Measurements from ENCODE around the gene ZNF761. TPM values are rescaled to one million over a fixed set of nuclear protein-coding genes. Genes with fewer than 3 reads are reported as not detected.

ZNF761 gene
- total RNA-seq (2022; extraction: Qiagen RNA extraction) = 6.8 to 7.8 TPM (median 6.9 TPM) in 5 replicates

GRCh38 chr19:53431399-53432087 lies at the start of gene ZNF761:
Gene ZNF761, plus strand, starts transcription at chr19:53431984. Its CDS starts 15,285 bp downstream, at chr19:53447269.

GRCh38 chr19:53394974-53395839 lies 36.6 kb upstream of the ZNF761 start, which contains the start of gene ZNF765:
Gene ZNF765, plus strand, starts transcription at chr19:53395149. Its CDS starts 2,867 bp downstream, at chr19:53398016.

GRCh38 chr19:53467485-53468262 lies 35.9 kb downstream of the ZNF761 start, which contains the start of gene ZNF813:
Gene ZNF813, plus strand, starts transcription at chr19:53467733. Its CDS starts 16,090 bp downstream, at chr19:53483823.

Other genes with a start within 250 kb of the ZNF761 start
- gene ZNF665, start 238.6 kb upstream of the ZNF761 start, total RNA-seq (2022; extraction: Qiagen RNA extraction) = not detected in 5 replicates
- not detected in 5 replicates for gene ZNF677, start 177.1 kb upstream of the ZNF761 start, total RNA-seq (2022; extraction: Qiagen RNA extraction)
- not detected in 5 replicates for gene VN1R2, start 173.7 kb upstream of the ZNF761 start, total RNA-seq (2022; extraction: Qiagen RNA extraction)
- gene VN1R4, start 164.3 kb upstream of the ZNF761 start, total RNA-seq (2022; extraction: Qiagen RNA extraction) = not detected in 5 replicates
- 2.6 to 4.4 TPM (median 3.4 TPM) in 5 replicates for gene ZNF845, start 98.2 kb upstream of the ZNF761 start, total RNA-seq (2022; extraction: Qiagen RNA extraction)
- gene ZNF525, start 66.3 kb upstream of the ZNF761 start, total RNA-seq (2022; extraction: Qiagen RNA extraction) = 0.14 to 0.43 TPM (median 0.22 TPM) in 5 replicates
- gene ZNF765, start 36.8 kb upstream of the ZNF761 start, total RNA-seq (2022; extraction: Qiagen RNA extraction) = 3.2 to 5.7 TPM (median 3.5 TPM) in 5 replicates
- gene ZNF813, start 35.7 kb downstream of the ZNF761 start, total RNA-seq (2022; extraction: Qiagen RNA extraction) = 0.16 to 0.32 TPM (median 0.19 TPM) in 5 replicates
- 10.2 to 11.0 TPM (median 10.5 TPM) in 5 replicates for gene ZNF331, start 106.2 kb downstream of the ZNF761 start, total RNA-seq (2022; extraction: Qiagen RNA extraction)
- gene DPRX, start 200.0 kb downstream of the ZNF761 start, total RNA-seq (2022; extraction: Qiagen RNA extraction) = not detected in 5 replicates